GM23338 (cell line): ENCODE data around the gene CGRRF1. TPM values are rescaled to one million over a fixed set of nuclear protein-coding genes. Genes with fewer than 3 reads are reported as not detected.

ENCODE experiments used
- ATAC-seq: fragments of 200-7000 bp; cut with Tn5 transposase; 3 replicates; pipeline ENCODE4 v1.9.1; 2020
- DNase-seq: peaks from one replicate; pipeline ENCODE4 v3.0.0-alpha.2; 2015; ENCODE audit warnings: low spot score
- H2AFZ ChIP-seq: fragments of 200-600 bp; sonication (generic); 2 replicates; pipeline ENCODE4 v1.8.0; 2016; ENCODE audit warnings: antibody characterized with exemption, mild to moderate bottlenecking, moderate library complexity
- H3F3A ChIP-seq: fragments of 200-600 bp; sonication (generic); replicated peaks from 2 replicates; pipeline ENCODE4 v1.8.0; 2017; ENCODE audit warnings: antibody characterized with exemption, mixed run types, low read depth
- H3K27ac ChIP-seq: fragments of 200-600 bp; sonication (generic); 2 replicates; pipeline ENCODE4 v1.6.1; 2016; ENCODE audit warnings: low read depth
- H3K27me3 ChIP-seq: fragments of 200-600 bp; sonication (generic); 2 replicates; pipeline ENCODE4 v1.8.0; 2016; ENCODE audit warnings: mild to moderate bottlenecking, mixed run types, moderate library complexity; ENCODE audit not compliant: insufficient read depth
- H3K36me3 ChIP-seq: fragments of 200-600 bp; sonication (generic); 2 replicates; pipeline ENCODE4 v1.8.0; 2016; ENCODE audit warnings: mild to moderate bottlenecking; ENCODE audit not compliant: insufficient read depth
- H3K4me1 ChIP-seq: fragments of 200-600 bp; sonication (generic); 2 replicates; pipeline ENCODE4 v1.8.0; 2016; ENCODE audit warnings: mild to moderate bottlenecking, moderate library complexity; ENCODE audit not compliant: insufficient read depth
- H3K4me2 ChIP-seq: fragments of 200-600 bp; sonication (generic); 2 replicates; pipeline ENCODE4 v1.7.1; 2017; ENCODE audit warnings: mixed run types
- H3K4me3 ChIP-seq: fragments of 200-600 bp; sonication (generic); 2 replicates; pipeline ENCODE4 v1.6.1; 2016; ENCODE audit warnings: mixed run types
- H3K79me2 ChIP-seq: fragments of 200-600 bp; sonication (generic); replicated peaks from 2 replicates; pipeline ENCODE4 v1.8.0; 2017; ENCODE audit warnings: mild to moderate bottlenecking; ENCODE audit not compliant: insufficient read depth
- H3K9me2 ChIP-seq: fragments of 200-600 bp; sonication (generic); 2 replicates; pipeline ENCODE4 v1.8.0; 2017; ENCODE audit not compliant: insufficient read depth
- H4K20me1 ChIP-seq: fragments of 200-600 bp; sonication (generic); replicated peaks from 2 replicates; pipeline ENCODE4 v1.8.0; 2017; ENCODE audit warnings: mild to moderate bottlenecking; ENCODE audit not compliant: insufficient read depth
- H3K27ac Mint-ChIP-seq: 2 replicates; pipeline ENCODE4 v1.8.0; 2020; ENCODE audit warnings: inconsistent platforms, mild to moderate bottlenecking, moderate library complexity, mixed read lengths
- H3K27me3 Mint-ChIP-seq: 3 replicates; pipeline ENCODE4 v1.8.0; 2022; ENCODE audit warnings: low read depth, mild to moderate bottlenecking, moderate library complexity, mixed read lengths, inconsistent platforms; ENCODE audit not compliant: insufficient read depth, poor library complexity
- H3K36me3 Mint-ChIP-seq: 3 replicates; pipeline ENCODE4 v1.8.0; 2021; ENCODE audit warnings: low read depth, mild to moderate bottlenecking, inconsistent platforms, moderate library complexity, mixed read lengths
- H3K4me1 Mint-ChIP-seq: 3 replicates; pipeline ENCODE4 v1.8.0; 2020; ENCODE audit warnings: mild to moderate bottlenecking, inconsistent platforms, mixed read lengths
- H3K4me3 Mint-ChIP-seq: 3 replicates; pipeline ENCODE4 v1.8.0; 2021; ENCODE audit warnings: moderate library complexity, mild to moderate bottlenecking, inconsistent platforms, mixed read lengths
- H3K9me3 Mint-ChIP-seq: 3 replicates; pipeline ENCODE4 v1.8.0; 2020; ENCODE audit warnings: moderate library complexity, mild to moderate bottlenecking, inconsistent platforms, mixed read lengths
- EZH2 ChIP-seq: fragments of 200-600 bp; sonication (generic); IDR thresholded peaks from one replicate; pipeline ENCODE4 v1.8.0; 2017; ENCODE audit warnings: antibody characterized with exemption, mild to moderate bottlenecking, low read depth; ENCODE audit not compliant: unreplicated experiment
- EZH2phosphoT487 ChIP-seq: fragments of 200-600 bp; sonication (generic); IDR thresholded peaks from one replicate; pipeline ENCODE4 v1.8.1; 2018; ENCODE audit warnings: antibody characterized with exemption; ENCODE audit not compliant: unreplicated experiment
- JUNB ChIP-seq: IDR thresholded peaks from one replicate; pipeline ENCODE4 v1.6.1; 2016; ENCODE audit warnings: antibody characterized with exemption; ENCODE audit not compliant: unreplicated experiment
- NANOG ChIP-seq: IDR thresholded peaks from 2 replicates; pipeline ENCODE4 v1.6.1; 2016; ENCODE audit warnings: antibody characterized with exemption, borderline replicate concordance
- POLR2AphosphoS5 ChIP-seq: IDR thresholded peaks from 2 replicates; pipeline ENCODE4 v1.6.1; 2016; ENCODE audit warnings: antibody characterized with exemption, low read depth
- STAT1 ChIP-seq: IDR thresholded peaks from one replicate; pipeline ENCODE4 v1.6.1; 2016; ENCODE audit warnings: antibody characterized with exemption; ENCODE audit not compliant: unreplicated experiment
- ZNF114 ChIP-seq: fragments of 250-450 bp; sonication (Bioruptor Pico); IDR thresholded peaks from 2 replicates; pipeline ENCODE4 v1.5.0; 2020; ENCODE audit warnings: mild to moderate bottlenecking, moderate library complexity
- polyA plus RNA-seq: library from polyadenylated mRNA; unstranded; fragments of >200 nt; fragmentation: Nextera tagmentation; extraction: Ambion mirVana; gene quantifications from 2 replicates; pipeline ENCODE4 v1.2.1, GENCODE V29; 2016
- total RNA-seq: library from RNA; depleted of rRNA; stranded (reverse); fragments of >200 nt; shearing (Covaris generic); gene quantifications from 2 replicates; pipeline ENCODE4 v1.2.3, GENCODE V29; 2014
- TF ChIP-seq, protein P1 (sequence below): fragments of 250-450 bp; sonication (Bioruptor Pico); IDR thresholded peaks from 2 replicates; pipeline ENCODE4 v1.5.0; 2020; ENCODE audit warnings: mild to moderate bottlenecking, moderate library complexity
- TF ChIP-seq, protein P2 (sequence below): IDR thresholded peaks from one replicate; pipeline ENCODE4 v1.6.1; 2018; ENCODE audit warnings: antibody characterized with exemption; ENCODE audit not compliant: unreplicated experiment
- TF ChIP-seq, protein P3 (sequence below), 2 experiments: fragments of 200-600 bp in 1 of 2; sonication (generic) in 1 of 2; conservative IDR thresholded peaks; 2 replicates each; pipeline versions ENCODE4 v1.5.1 to v1.6.1; 2016 to 2017; ENCODE audit warnings: antibody characterized with exemption in 2 of 2, low read depth in 2 of 2, mild to moderate bottlenecking in 2 of 2, moderate library complexity in 1 of 2
- TF ChIP-seq, protein P4 (sequence below): IDR thresholded peaks from 2 replicates; pipeline ENCODE4 v1.6.1; 2016; ENCODE audit warnings: antibody characterized with exemption

The CGRRF1 gene
- total and polyA plus RNA-seq, 2 experiments from 2014 or later, result 18.8 to 28.3 TPM

DNA sequence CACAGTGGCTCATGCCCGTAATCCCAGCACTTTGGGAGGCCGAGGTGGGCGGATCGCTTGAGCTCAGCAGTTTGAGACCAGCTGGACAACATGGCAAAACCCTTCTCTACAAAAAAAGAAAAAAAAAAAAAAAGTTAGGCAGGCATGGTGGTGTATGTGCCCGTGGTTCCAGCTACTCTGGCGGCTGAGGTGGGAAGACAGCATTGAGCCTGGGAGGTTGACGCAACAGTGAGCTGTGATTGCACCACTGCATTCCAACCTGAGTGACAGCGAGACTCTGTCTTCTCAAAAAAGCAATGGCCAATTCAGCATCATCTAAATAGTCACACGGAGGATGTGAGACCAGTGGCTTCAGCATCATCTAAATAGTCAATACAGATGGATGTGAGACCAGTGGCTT is 46.8 kb downstream of the CGRRF1 start:
- H3K9me3 Mint-ChIP-seq, result no peaks in the 10 kb centered on the region
- H3K27me3 ChIP-seq, result no peaks in the 10 kb centered on the region
- DNase-seq, result peak; percentile 32
- ATAC-seq, result peak; percentile 54
- no peaks in the 10 kb centered on the region for H3K27me3 Mint-ChIP-seq
- no peaks in the 10 kb centered on the region for H4K20me1 ChIP-seq
- H3K27ac ChIP-seq, result peak overlapping the region; percentile 42; the same call in 1 of the 2 replicates
- no peaks in the 10 kb centered on the region for H3F3A ChIP-seq
- H3K4me1 Mint-ChIP-seq, result peaks cover 17% of the 10 kb centered on the region
- no peak overlapping the region for H3K4me2 ChIP-seq
- TF ChIP-seq, protein P1, sequence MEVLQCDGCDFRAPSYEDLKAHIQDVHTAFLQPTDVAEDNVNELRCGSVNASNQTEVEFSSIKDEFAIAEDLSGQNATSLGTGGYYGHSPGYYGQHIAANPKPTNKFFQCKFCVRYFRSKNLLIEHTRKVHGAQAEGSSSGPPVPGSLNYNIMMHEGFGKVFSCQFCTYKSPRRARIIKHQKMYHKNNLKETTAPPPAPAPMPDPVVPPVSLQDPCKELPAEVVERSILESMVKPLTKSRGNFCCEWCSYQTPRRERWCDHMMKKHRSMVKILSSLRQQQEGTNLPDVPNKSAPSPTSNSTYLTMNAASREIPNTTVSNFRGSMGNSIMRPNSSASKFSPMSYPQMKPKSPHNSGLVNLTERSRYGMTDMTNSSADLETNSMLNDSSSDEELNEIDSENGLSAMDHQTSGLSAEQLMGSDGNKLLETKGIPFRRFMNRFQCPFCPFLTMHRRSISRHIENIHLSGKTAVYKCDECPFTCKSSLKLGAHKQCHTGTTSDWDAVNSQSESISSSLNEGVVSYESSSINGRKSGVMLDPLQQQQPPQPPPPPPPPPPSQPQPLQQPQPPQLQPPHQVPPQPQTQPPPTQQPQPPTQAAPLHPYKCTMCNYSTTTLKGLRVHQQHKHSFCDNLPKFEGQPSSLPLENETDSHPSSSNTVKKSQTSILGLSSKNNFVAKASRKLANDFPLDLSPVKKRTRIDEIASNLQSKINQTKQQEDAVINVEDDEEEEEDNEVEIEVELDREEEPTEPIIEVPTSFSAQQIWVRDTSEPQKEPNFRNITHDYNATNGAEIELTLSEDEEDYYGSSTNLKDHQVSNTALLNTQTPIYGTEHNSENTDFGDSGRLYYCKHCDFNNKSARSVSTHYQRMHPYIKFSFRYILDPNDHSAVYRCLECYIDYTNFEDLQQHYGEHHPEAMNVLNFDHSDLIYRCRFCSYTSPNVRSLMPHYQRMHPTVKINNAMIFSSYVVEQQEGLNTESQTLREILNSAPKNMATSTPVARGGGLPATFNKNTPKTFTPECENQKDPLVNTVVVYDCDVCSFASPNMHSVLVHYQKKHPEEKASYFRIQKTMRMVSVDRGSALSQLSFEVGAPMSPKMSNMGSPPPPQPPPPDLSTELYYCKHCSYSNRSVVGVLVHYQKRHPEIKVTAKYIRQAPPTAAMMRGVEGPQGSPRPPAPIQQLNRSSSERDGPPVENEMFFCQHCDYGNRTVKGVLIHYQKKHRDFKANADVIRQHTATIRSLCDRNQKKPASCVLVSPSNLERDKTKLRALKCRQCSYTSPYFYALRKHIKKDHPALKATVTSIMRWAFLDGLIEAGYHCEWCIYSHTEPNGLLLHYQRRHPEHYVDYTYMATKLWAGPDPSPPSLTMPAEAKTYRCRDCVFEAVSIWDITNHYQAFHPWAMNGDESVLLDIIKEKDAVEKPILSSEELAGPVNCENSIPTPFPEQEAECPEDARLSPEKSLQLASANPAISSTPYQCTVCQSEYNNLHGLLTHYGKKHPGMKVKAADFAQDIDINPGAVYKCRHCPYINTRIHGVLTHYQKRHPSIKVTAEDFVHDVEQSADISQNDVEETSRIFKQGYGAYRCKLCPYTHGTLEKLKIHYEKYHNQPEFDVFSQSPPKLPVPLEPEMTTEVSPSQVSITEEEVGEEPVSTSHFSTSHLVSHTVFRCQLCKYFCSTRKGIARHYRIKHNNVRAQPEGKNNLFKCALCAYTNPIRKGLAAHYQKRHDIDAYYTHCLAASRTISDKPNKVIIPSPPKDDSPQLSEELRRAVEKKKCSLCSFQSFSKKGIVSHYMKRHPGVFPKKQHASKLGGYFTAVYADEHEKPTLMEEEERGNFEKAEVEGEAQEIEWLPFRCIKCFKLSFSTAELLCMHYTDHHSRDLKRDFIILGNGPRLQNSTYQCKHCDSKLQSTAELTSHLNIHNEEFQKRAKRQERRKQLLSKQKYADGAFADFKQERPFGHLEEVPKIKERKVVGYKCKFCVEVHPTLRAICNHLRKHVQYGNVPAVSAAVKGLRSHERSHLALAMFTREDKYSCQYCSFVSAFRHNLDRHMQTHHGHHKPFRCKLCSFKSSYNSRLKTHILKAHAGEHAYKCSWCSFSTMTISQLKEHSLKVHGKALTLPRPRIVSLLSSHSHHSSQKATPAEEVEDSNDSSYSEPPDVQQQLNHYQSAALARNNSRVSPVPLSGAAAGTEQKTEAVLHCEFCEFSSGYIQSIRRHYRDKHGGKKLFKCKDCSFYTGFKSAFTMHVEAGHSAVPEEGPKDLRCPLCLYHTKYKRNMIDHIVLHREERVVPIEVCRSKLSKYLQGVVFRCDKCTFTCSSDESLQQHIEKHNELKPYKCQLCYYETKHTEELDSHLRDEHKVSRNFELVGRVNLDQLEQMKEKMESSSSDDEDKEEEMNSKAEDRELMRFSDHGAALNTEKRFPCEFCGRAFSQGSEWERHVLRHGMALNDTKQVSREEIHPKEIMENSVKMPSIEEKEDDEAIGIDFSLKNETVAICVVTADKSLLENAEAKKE, result no peak
- TF ChIP-seq, protein P2, sequence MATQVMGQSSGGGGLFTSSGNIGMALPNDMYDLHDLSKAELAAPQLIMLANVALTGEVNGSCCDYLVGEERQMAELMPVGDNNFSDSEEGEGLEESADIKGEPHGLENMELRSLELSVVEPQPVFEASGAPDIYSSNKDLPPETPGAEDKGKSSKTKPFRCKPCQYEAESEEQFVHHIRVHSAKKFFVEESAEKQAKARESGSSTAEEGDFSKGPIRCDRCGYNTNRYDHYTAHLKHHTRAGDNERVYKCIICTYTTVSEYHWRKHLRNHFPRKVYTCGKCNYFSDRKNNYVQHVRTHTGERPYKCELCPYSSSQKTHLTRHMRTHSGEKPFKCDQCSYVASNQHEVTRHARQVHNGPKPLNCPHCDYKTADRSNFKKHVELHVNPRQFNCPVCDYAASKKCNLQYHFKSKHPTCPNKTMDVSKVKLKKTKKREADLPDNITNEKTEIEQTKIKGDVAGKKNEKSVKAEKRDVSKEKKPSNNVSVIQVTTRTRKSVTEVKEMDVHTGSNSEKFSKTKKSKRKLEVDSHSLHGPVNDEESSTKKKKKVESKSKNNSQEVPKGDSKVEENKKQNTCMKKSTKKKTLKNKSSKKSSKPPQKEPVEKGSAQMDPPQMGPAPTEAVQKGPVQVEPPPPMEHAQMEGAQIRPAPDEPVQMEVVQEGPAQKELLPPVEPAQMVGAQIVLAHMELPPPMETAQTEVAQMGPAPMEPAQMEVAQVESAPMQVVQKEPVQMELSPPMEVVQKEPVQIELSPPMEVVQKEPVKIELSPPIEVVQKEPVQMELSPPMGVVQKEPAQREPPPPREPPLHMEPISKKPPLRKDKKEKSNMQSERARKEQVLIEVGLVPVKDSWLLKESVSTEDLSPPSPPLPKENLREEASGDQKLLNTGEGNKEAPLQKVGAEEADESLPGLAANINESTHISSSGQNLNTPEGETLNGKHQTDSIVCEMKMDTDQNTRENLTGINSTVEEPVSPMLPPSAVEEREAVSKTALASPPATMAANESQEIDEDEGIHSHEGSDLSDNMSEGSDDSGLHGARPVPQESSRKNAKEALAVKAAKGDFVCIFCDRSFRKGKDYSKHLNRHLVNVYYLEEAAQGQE, result no peak
- no peak for TF ChIP-seq STAT1
- TF ChIP-seq EZH2phosphoT487, result no peak
- no peak for TF ChIP-seq NANOG
- no peak for TF ChIP-seq EZH2
- TF ChIP-seq JUNB, result no peak
- no peak for TF ChIP-seq POLR2AphosphoS5
- TF ChIP-seq, protein P3, sequence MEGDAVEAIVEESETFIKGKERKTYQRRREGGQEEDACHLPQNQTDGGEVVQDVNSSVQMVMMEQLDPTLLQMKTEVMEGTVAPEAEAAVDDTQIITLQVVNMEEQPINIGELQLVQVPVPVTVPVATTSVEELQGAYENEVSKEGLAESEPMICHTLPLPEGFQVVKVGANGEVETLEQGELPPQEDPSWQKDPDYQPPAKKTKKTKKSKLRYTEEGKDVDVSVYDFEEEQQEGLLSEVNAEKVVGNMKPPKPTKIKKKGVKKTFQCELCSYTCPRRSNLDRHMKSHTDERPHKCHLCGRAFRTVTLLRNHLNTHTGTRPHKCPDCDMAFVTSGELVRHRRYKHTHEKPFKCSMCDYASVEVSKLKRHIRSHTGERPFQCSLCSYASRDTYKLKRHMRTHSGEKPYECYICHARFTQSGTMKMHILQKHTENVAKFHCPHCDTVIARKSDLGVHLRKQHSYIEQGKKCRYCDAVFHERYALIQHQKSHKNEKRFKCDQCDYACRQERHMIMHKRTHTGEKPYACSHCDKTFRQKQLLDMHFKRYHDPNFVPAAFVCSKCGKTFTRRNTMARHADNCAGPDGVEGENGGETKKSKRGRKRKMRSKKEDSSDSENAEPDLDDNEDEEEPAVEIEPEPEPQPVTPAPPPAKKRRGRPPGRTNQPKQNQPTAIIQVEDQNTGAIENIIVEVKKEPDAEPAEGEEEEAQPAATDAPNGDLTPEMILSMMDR (conservative IDR thresholded peaks at IDR 0.05; ENCODE audit: low read depth in 2 of 2), result no peak
- TF ChIP-seq, protein P4, sequence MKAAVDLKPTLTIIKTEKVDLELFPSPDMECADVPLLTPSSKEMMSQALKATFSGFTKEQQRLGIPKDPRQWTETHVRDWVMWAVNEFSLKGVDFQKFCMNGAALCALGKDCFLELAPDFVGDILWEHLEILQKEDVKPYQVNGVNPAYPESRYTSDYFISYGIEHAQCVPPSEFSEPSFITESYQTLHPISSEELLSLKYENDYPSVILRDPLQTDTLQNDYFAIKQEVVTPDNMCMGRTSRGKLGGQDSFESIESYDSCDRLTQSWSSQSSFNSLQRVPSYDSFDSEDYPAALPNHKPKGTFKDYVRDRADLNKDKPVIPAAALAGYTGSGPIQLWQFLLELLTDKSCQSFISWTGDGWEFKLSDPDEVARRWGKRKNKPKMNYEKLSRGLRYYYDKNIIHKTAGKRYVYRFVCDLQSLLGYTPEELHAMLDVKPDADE, result no peak
- TF ChIP-seq ZNF114 (CRISPR knock-in tag), result no peak
- H2AFZ ChIP-seq, result peak overlapping the region; percentile 52; the same call in 1 of the 2 replicates
- no peak overlapping the region for H3K4me3 Mint-ChIP-seq
- H3K79me2 ChIP-seq, result no peaks in the 10 kb centered on the region
- H3K36me3 Mint-ChIP-seq, result no peaks in the 10 kb centered on the region
- H3K36me3 ChIP-seq, result no peaks in the 10 kb centered on the region
- H3K4me3 ChIP-seq, result no peak overlapping the region
- no peak overlapping the region for H3K27ac Mint-ChIP-seq
- H3K4me1 ChIP-seq, result peaks cover 2% of the 10 kb centered on the region
- no peaks in the 10 kb centered on the region for H3K9me2 ChIP-seq
